HG03064 (cell line): ENCODE results near the gene SGIP1.
"Not testable (repeated sequence)": the region's sequence is repeated elsewhere in the genome, so short reads cannot be mapped to it uniquely, and the experiment has no call there.

ENCODE experiments used
- ATAC-seq: cut with Tn5 transposase; IDR thresholded peaks from one replicate; pipeline ENCODE4 v1.9.1; 2021; ENCODE audit warnings: low read depth; ENCODE audit not compliant: unreplicated experiment

The SGIP1 gene

GRCh38 chr1:66712839-66713238 is 178.9 kb downstream of the SGIP1 start:
- no peak for ATAC-seq

DNA sequence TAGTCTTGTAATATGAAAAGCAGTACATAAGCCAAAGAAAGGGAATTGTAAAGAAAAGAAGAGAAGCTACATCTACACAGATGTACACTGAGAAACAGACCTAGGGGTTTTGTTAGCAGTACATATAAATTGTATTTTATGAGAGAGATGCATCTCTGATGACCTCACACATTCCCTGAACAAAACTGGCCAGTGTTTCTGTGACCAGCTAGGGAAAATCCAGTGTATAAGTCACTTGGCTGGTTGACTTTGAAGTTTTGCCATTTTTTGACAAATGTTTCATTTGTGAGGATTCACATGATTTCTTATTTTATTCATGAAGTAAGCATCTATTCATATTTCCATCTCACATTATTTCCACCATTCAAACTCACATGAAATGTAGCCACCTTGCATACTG is 190.0 kb downstream of the SGIP1 start:
- no peak for ATAC-seq

GRCh38 chr1:66725885-66726665 is 192.1 kb downstream of the SGIP1 start:
- ATAC-seq, result peak; percentile 62

DNA sequence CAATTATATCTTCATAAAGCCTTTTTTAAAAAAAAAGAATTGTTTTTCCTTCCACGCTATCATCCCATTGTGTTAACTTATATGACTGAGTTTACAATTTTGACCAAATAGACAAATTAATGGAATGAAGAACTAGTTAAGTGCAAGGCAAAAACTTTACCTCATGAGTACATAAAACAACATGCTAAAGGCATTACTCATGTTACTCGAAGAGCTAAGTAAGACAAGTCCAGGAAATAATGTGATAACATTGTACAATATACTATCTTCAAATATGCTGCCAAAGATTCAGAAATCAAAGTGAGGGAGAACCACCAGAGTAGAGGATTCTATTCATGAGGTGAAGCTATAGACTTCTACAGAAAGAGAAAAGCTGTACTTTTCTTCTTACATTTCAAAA is 194.1 kb downstream of the SGIP1 start:
- no peak for ATAC-seq

DNA sequence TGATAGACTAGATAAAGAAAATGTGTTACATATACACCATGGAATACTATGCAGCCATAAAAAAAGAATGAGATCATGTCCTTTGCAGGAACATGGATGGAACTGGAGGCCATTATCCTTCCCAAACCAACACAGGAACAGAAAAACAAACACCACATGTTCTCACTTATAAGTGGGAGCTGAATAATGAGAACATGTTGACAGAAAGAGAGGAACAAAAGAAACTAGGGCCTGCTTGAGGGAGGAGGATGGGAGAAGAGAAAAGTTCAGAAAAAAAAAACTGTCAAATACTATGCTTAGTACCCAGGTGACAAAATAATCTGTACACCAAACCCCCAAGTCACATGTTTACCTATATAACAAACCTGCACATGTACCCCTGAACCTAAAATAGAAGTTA is 194.8 kb downstream of the SGIP1 start:
- ATAC-seq, result not testable (repeated sequence)

- no peak for ATAC-seq
Observed at GRCh38 chr1:66729119-66729518, 195.2 kb downstream of the SGIP1 start.

DNA sequence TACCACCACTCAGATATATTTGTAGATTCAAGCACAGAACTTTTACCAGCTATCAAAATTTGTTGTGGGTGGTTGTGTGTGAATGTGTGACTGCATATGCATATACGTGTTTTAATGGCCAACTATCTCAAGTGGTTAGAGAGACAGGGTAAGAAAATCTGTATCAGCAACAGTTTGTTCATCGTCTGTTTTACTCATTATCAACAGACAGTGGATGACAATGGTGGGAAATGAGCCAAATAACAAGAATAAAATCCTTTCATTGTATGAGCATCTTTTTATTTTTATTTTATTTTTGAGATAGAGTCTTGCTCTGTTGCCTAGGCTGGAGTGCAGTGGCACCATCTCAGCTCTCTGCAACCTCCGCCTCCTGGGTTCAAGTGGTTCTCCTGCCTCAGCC is 195.6 kb downstream of the SGIP1 start:
- ATAC-seq, result no peak

DNA sequence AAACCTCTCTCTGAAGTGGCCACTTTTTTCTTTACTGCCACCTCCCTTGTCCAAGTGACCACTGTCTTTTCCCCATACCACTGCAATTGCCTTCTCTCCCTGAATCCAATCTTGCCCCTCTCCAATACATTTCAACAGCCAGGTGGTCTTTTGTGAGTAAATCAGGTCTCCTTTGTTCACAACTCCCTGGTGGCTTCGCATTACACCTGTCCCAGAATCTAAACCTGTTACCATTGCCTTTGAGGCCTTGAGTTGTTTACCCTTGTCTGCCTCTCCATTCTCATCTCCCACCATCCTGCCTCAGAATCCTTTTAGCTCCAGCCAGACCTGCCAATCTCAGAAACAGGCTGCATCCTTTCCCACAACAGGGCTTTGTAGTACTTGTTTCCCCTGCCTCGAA is 196.5 kb downstream of the SGIP1 start:
- ATAC-seq, result no peak

DNA sequence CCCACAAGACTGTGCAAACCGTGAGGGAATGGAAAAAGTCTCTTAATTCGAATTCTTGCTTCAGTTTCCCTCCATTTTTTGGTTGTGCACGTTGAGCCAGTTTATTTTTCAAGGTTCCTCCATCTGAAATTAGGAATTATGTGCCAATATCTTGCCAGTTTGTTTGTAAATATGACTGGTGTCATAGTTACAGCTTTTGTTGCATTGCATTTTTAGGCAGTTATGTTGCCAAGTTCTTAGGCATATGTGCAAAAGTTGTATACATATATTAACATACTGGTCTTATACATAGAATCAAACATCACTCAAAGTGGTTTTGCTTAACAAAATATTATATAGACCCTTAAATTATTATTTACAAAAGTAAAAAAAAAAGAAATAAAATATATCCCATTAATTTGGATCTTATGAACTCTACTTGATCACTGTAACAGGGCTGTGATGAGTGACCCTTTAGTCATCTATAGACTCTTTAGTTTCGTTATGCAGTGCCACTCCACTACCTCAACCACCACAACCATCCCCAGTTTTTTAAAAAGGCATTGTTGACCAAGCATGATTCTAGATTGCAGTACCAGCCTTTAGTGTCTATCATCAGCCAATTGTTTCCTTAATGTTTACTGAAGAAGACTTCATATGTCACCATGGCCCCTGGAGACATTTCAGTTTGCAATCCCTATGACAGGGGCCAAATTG is 197.4 kb downstream of the SGIP1 start:
- no peak for ATAC-seq

DNA sequence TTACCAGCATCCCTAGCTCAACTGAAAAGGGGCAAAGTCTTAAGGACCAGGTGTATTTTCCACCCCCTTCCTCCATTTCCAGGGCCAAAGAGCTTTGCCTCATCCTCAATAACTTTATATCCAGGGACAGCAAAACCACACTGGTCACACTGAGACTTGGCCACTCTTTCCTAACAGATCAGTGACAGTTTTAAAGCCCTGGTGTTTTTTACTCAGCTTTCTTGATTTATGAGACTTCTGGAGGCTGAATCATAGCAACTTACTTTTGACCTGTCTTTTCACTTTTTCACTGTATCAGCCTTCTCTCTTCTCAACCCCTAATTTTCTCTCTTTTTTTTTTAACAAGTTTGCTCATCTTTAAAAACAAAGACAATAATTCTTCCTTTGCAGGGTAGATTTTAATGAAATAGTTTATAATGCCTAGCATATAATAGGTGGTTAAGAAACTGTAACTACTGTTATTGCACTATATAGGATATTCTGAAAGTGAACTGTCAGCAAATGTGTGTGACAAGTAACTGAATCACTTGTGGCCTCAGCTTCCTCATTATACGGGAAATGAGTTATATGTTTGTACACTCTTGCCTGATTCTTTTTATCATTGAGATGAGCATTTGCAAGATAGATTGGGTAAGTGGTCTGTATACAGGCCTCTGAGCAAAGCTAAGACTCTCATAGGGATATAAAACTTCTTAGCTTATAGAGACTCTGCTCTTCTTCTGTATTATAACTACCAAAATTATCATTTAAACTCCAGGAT is 198.6 kb downstream of the SGIP1 start:
- no peak for ATAC-seq

GRCh38 chr1:66733348-66734017 is 199.5 kb downstream of the SGIP1 start:
- no peak for ATAC-seq

GRCh38 chr1:66734531-66734930 is 200.6 kb downstream of the SGIP1 start:
- ATAC-seq, result not testable (repeated sequence)

- ATAC-seq, result no peak
Observed at GRCh38 chr1:66737836-66738235, 203.9 kb downstream of the SGIP1 start.

DNA sequence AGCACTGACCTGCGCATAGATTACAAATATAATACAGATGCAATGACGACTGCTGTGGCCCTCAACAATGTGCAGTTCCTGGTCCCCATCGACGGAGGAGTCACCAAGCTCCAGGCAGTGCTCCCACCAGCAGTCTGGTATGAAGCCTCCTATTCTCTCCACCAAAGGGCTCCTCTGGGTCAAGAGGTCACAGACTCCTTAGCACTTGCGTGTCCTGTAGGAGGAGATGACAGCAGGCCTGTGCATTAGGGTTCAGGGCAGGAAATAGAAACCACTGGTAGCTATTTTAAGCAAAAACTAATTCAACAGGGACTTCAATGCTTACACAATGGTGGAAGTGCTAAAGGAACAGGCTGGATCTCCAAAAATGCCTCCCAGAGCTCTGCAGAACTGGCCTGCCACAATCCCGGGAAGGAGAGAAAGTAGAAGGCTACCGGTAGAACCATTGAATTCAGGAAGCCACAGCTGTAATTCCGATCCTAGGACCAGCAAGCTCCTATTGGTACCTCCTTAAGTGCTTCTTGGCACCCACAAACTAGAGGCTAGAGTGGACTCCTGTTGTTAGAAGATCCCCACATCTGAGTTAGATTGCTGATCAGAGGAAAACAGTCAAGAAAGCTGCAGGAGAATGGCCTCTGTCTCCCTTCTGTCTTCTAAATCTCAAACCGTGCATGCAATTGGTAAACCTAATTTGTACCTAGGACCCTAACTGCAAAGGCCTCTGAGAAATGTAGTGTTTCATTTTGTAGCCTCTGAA is 205.6 kb downstream of the SGIP1 start:
- no peak for ATAC-seq

DNA sequence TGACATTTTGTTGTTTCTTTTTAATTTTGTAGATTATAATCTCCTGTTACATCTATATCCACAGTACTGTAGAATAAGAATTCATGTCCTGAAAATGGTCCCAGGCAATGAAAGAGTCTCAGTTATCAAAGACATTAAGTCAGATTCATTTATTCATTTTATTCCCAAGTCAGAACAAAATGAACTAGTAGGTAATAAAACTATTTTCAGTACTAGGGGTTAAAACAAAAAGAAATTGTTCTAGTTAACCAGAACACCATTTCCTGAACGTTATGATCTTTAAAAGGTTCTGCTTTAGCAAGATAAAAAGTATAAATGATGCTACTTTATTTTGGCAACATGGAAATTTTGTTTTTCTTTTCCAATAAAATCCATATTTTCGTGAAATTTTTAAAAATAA is 211.5 kb downstream of the SGIP1 start:
- no peak for ATAC-seq

DNA sequence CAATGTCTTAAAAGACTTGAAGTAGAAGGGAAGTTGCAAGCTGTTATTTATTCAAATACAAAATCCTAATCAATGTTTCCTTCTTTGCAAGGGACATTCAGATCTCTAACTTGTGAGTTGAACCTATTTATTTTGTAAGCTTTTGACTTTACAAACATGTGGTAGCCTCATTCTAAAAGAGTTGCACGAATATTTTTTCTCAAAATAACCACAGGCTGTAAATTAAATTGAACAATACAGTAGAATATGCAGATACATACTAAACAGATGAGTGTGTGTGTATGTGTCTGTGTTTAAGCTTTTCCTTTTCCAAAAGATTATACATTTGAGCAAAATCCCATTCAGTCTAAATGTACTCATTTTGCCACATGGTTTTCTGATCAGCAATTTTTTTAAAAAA is 213.5 kb downstream of the SGIP1 start:
- no peak for ATAC-seq

GRCh38 chr1:66750577-66750976 is 216.6 kb downstream of the SGIP1 start:
- ATAC-seq, result no peak

- no peak for ATAC-seq
Observed at GRCh38 chr1:66751160-66751559, 217.2 kb downstream of the SGIP1 start.

DNA sequence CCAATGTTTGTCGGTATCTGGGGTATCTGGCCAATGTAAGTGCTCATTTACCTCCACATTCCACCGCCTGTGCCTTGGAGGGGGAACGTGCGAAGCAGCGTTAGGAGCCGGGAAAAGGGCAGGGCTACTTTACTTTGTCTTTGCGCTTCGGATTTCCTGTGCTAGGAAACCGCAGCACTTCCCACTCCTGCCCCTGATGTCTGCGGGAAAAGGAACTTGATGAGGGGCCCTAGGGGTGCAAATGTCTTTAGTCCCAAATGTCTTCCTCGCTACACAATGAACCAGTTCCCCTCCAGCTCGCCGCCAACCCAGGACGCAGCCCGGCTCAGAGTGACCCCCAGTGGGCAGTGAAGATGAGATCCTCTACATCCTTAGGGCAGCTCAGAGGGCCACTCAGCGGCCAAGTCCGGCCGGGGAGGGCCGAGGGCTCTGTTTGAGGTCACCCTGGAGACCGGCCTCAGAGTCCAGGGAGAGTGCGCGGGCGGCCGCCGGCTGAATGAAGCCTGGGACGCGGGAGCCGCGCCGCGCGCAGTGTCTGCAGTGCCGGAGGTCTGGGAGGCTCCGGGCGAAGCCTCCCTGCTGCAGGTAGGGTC is 218.1 kb downstream of the SGIP1 start, which contains the start of gene DYNLT5:
DYNLT5 (plus strand) TSS at position 460 of the 593 bp plus-strand sequence. CDS start 2,200 bp downstream, outside the sequence.
- ATAC-seq, result no peak
